GM12878 (cell line): Measurements from ENCODE around the gene MYL12B. TPM values are rescaled to one million over a fixed set of nuclear protein-coding genes. Genes with fewer than 3 reads are reported as not detected.

Experiments used
- ATAC-seq: fragments of 200-7000 bp; cut with Tn5 transposase; 3 replicates; pipeline ENCODE4 v1.9.1; 2020; ENCODE audit warnings: mild to moderate bottlenecking, moderate library complexity
- BruUV-seq: library from RNA; stranded (reverse); fragments of 400-500 nt; replicated peaks from 2 replicates; lab custom pipeline; 2021; lab: Mats Ljungman, UMichigan
- CTCF ChIA-PET: fragments of 300-600 bp; sonication (Branson Sonifier 250); formaldehyde crosslinking; extraction: SDS; loops from one replicate; lab custom pipeline; 2021; ENCODE audit warnings: inconsistent platforms; lab: Yijun Ruan, JAX
- POLR2A ChIA-PET: fragments of 350-600 bp; formaldehyde crosslinking; extraction: SDS; loops from one replicate; lab custom pipeline; 2021; ENCODE audit warnings: inconsistent platforms; lab: Charles Lee
- RAD21 ChIA-PET: fragments of 300-600 bp; sonication (Branson Sonifier 250); formaldehyde crosslinking; loops from one replicate; lab custom pipeline; 2023; ENCODE audit warnings: antibody characterized with exemption; ENCODE audit not compliant: unreplicated experiment; lab: Charles Lee
- SMC1A ChIA-PET: fragments of 300-600 bp; sonication (Branson Sonifier 250); formaldehyde crosslinking; loops from one replicate; lab custom pipeline; 2023; ENCODE audit not compliant: unreplicated experiment, uncharacterized antibody; lab: Charles Lee
- DNase-seq: peaks from one replicate; pipeline ENCODE4 v3.0.0-alpha.2; 2011; ENCODE audit warnings: low read depth, low spot score
- FAIRE-seq: peaks from 3 replicates; lab custom pipeline; 2011; peaks lifted over from hg19 to GRCh38; lab: Jason Lieb, UNC
- H2AFZ ChIP-seq: 2 replicates; pipeline ENCODE4 v1.6.0; 2011; ENCODE audit warnings: low read depth, low read length, control low read depth; ENCODE audit not compliant: control insufficient read depth
- H3K27ac ChIP-seq: 2 replicates; pipeline ENCODE4 v1.5.1; 2011; ENCODE audit warnings: control low read depth; ENCODE audit not compliant: control insufficient read depth, insufficient read depth
- H3K27me3 ChIP-seq, 2 experiments: replicated peaks in 1 of 2; 2 replicates each; pipeline versions ENCODE4 v1.6.0 to v1.6.1; 2011; ENCODE audit warnings: low read length in 1 of 2; ENCODE audit not compliant: control insufficient read depth in 2 of 2, insufficient read depth in 2 of 2
- H3K36me3 ChIP-seq, 2 experiments: 2 replicates each; pipeline ENCODE4 v1.5.1; 2011; ENCODE audit warnings: low read length in 1 of 2; ENCODE audit not compliant: control insufficient read depth in 2 of 2, insufficient read depth in 2 of 2
- H3K4me1 ChIP-seq: 2 replicates; pipeline ENCODE4 v1.6.1; 2011; ENCODE audit warnings: mild to moderate bottlenecking, low read length, moderate library complexity, mixed read lengths; ENCODE audit not compliant: control insufficient read depth, insufficient read depth
- H3K4me2 ChIP-seq: 2 replicates; pipeline ENCODE4 v1.6.0; 2011; ENCODE audit warnings: control low read depth; ENCODE audit not compliant: control insufficient read depth, insufficient read depth
- H3K4me3 ChIP-seq: fragments of 200-600 bp; sonication (generic); 2 replicates; pipeline ENCODE4 v1.5.1; 2016
- H3K79me2 ChIP-seq: 2 replicates; pipeline ENCODE4 v1.6.0; 2011; ENCODE audit warnings: low read length; ENCODE audit not compliant: control insufficient read depth, insufficient read depth
- H3K9ac ChIP-seq: 2 replicates; pipeline ENCODE4 v1.8.0; 2011; ENCODE audit warnings: low read length, control low read depth, mixed read lengths; ENCODE audit not compliant: control insufficient read depth, insufficient read depth
- H3K9me3 ChIP-seq: replicated peaks from 3 replicates; pipeline ENCODE4 v1.5.1; 2011; ENCODE audit warnings: mild to moderate bottlenecking, low read length; ENCODE audit not compliant: control insufficient read depth, insufficient read depth
- H4K20me1 ChIP-seq: 2 replicates; pipeline ENCODE4 v1.6.0; 2011; ENCODE audit not compliant: control insufficient read depth, insufficient read depth
- ATF7 ChIP-seq: fragments of 450-650 bp; IDR thresholded peaks from 2 replicates; pipeline ENCODE4 v1.6.1; 2016; ENCODE audit warnings: low read depth, mild to moderate bottlenecking
- CREB1 ChIP-seq: IDR thresholded peaks from 2 replicates; pipeline ENCODE4 v1.6.1; 2012; ENCODE audit warnings: low read depth, mild to moderate bottlenecking, inconsistent platforms
- EZH2 ChIP-seq: IDR thresholded peaks from 2 replicates; pipeline ENCODE4 v1.6.1; 2012; ENCODE audit warnings: low read depth, mild to moderate bottlenecking, control low read depth, inconsistent platforms, low read length, borderline replicate concordance; ENCODE audit not compliant: control insufficient read depth
- MXI1 ChIP-seq: fragments of 150-350 bp; IDR thresholded peaks from 2 replicates; pipeline ENCODE4 v1.6.1; 2011; ENCODE audit warnings: low read depth, mild to moderate bottlenecking, inconsistent platforms, low read length, improper control_type of control experiment
- NFYA ChIP-seq: IDR thresholded peaks from 2 replicates; pipeline ENCODE4 v1.6.1; 2011; ENCODE audit warnings: low read depth, mild to moderate bottlenecking, low read length, improper control_type of control experiment, borderline replicate concordance
- SKIL ChIP-seq: fragments of 450-650 bp; IDR thresholded peaks from 2 replicates; pipeline ENCODE4 v1.6.1; 2017; ENCODE audit warnings: mild to moderate bottlenecking, low read depth, inconsistent platforms; ENCODE audit not compliant: poor library complexity, severe bottlenecking
- STAT1 ChIP-seq: fragments of 450-650 bp; conservative IDR thresholded peaks from 2 replicates; pipeline ENCODE4 v1.6.1; 2014; ENCODE audit warnings: antibody characterized with exemption, mild to moderate bottlenecking
- WGBS: methylation state at CpG from one replicate; pipeline ENCODE4 v1.1.6; 2016; ENCODE audit warnings: low lambda C conversion rate; ENCODE audit not compliant: insufficient replicate concordance, insufficient coverage; ENCODE audit errors: missing lambda C conversion rate; 5-methylcytosine and 5-hydroxymethylcytosine counted together
- in situ Hi-C: fragments of 300-500 bp; cut with MboI; formaldehyde crosslinking; loops from 9 replicates; pipeline ENCODE4 v1.14.3; 2018; ENCODE audit warnings: mixed read lengths
- intact Hi-C: fragments of 100-400 bp; cut with micrococcal nuclease; formaldehyde crosslinking; loops from one replicate; pipeline ENCODE4 v1.14.2; 2022; ENCODE audit not compliant: unreplicated experiment
- polyA plus RNA-seq, 11 experiments: library from polyadenylated mRNA; depleted of rRNA in 4 of 11; unstranded in 6 of 11; stranded (reverse) in 5 of 11; fragments of >200 nt; fragmentation: Nextera tagmentation in 4 of 11; fragmentation: Illumina TruSeq in 1 of 11; extraction: Ambion mirVana in 4 of 11; extraction: Trizol in 1 of 11; gene quantifications; 1 replicate in 1 of 11; 2 replicates in 10 of 11; pipeline versions ENCODE4 v1.2.1 to v1.2.3, GENCODE V29; 2011 to 2016; ENCODE audit warnings: inconsistent platforms in 2 of 11, missing spikeins in 2 of 11, low read depth in 1 of 11
- total RNA-seq, 4 experiments: library from RNA; depleted of rRNA in 3 of 4; stranded (reverse); fragments of >200 nt in 3 of 4; fragmentation: Illumina TruSeq in 1 of 4; extraction: Trizol in 1 of 4; gene quantifications; 2 replicates each; pipeline versions ENCODE4 v1.2.1 to v1.2.3, GENCODE V29; 2013 to 2021
- TF ChIP-seq, protein P1 (sequence below): fragments of 450-650 bp; IDR thresholded peaks from 2 replicates; pipeline ENCODE4 v1.6.1; 2017; ENCODE audit warnings: mild to moderate bottlenecking, moderate library complexity
- TF ChIP-seq, protein P2 (sequence below): fragments of 450-650 bp; IDR thresholded peaks from 2 replicates; pipeline ENCODE4 v1.6.1; 2017; ENCODE audit warnings: low read depth, mild to moderate bottlenecking, moderate library complexity

MYL12B gene
- total and polyA plus RNA-seq, 10 of the 15 experiments (the other 5 are each of a cell fraction or from before 2014, with no cell fraction given), result 179 to 739 (median 400) TPM

- H3K27me3 ChIP-seq, result no peaks in the 10 kb centered on the region
- no peak overlapping the region for H3K27ac ChIP-seq
- no peak overlapping the region for H3K9ac ChIP-seq
- H3K79me2 ChIP-seq, result no peaks in the 10 kb centered on the region
- ChIA-PET SMC1A (no interaction called here), RAD21 (no interaction called here), POLR2A (no interaction called here), CTCF (no interaction called here)
- no peaks in the 10 kb centered on the region for H4K20me1 ChIP-seq
- H3K36me3 ChIP-seq, result no peaks in the 10 kb centered on the region
- H3K4me2 ChIP-seq, result no peak overlapping the region
- FAIRE-seq (no peak), DNase-seq (no peak), ATAC-seq (no peak; the same call in 2 of the 3 replicates)
- H3K4me1 ChIP-seq, result no peaks in the 10 kb centered on the region
- in situ Hi-C loops (no loop called here), intact Hi-C loops (no loop called here)
- TF ChIP-seq STAT1, result no peak
- TF ChIP-seq SKIL, result no peak
- TF ChIP-seq EZH2, result no peak
- TF ChIP-seq NFYA, result no peak
- TF ChIP-seq, protein P1, sequence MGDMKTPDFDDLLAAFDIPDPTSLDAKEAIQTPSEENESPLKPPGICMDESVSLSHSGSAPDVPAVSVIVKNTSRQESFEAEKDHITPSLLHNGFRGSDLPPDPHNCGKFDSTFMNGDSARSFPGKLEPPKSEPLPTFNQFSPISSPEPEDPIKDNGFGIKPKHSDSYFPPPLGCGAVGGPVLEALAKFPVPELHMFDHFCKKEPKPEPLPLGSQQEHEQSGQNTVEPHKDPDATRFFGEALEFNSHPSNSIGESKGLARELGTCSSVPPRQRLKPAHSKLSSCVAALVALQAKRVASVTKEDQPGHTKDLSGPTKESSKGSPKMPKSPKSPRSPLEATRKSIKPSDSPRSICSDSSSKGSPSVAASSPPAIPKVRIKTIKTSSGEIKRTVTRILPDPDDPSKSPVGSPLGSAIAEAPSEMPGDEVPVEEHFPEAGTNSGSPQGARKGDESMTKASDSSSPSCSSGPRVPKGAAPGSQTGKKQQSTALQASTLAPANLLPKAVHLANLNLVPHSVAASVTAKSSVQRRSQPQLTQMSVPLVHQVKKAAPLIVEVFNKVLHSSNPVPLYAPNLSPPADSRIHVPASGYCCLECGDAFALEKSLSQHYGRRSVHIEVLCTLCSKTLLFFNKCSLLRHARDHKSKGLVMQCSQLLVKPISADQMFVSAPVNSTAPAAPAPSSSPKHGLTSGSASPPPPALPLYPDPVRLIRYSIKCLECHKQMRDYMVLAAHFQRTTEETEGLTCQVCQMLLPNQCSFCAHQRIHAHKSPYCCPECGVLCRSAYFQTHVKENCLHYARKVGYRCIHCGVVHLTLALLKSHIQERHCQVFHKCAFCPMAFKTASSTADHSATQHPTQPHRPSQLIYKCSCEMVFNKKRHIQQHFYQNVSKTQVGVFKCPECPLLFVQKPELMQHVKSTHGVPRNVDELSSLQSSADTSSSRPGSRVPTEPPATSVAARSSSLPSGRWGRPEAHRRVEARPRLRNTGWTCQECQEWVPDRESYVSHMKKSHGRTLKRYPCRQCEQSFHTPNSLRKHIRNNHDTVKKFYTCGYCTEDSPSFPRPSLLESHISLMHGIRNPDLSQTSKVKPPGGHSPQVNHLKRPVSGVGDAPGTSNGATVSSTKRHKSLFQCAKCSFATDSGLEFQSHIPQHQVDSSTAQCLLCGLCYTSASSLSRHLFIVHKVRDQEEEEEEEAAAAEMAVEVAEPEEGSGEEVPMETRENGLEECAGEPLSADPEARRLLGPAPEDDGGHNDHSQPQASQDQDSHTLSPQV, result no peak
- TF ChIP-seq MXI1, result no peak
- no peak for TF ChIP-seq ATF7
- TF ChIP-seq, protein P2, sequence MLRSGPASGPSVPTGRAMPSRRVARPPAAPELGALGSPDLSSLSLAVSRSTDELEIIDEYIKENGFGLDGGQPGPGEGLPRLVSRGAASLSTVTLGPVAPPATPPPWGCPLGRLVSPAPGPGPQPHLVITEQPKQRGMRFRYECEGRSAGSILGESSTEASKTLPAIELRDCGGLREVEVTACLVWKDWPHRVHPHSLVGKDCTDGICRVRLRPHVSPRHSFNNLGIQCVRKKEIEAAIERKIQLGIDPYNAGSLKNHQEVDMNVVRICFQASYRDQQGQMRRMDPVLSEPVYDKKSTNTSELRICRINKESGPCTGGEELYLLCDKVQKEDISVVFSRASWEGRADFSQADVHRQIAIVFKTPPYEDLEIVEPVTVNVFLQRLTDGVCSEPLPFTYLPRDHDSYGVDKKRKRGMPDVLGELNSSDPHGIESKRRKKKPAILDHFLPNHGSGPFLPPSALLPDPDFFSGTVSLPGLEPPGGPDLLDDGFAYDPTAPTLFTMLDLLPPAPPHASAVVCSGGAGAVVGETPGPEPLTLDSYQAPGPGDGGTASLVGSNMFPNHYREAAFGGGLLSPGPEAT, result no peak
- TF ChIP-seq CREB1, result no peak
- H3K9me3 ChIP-seq, result no peaks in the 10 kb centered on the region; the same call in 2 of the 3 replicates
- H3K4me3 ChIP-seq, result no peak overlapping the region
- no peak overlapping the region for H2AFZ ChIP-seq
- no TSS peak for BruUV-seq
- WGBS, result 96% methylated on average over 1 of the region's 1 CpG
These were observed 28.9 kb upstream of the MYL12B start for GRCh38 chr18:3233004-3233403.
